Measurements from ENCODE around the gene CTSO. TPM values are rescaled to one million over a fixed set of nuclear protein-coding genes. Genes with fewer than 3 reads are reported as not detected.

CTSO gene
- total and polyA plus RNA-seq, 8 donors = 3.3 to 16.1 (median 8.5) TPM

GRCh38 chr4:155948541-155948940 lies 5.1 kb downstream of the CTSO start:
- TF ChIP-seq CTCF (IDR thresholded peaks at IDR 0.05) = no peak
- WGBS, 2 donors = 63 to 68% methylated on average over 1 of the region's 1 CpG
- Histone ChIP-seq H3K27me3 (no peaks in the 10 kb centered on the region), H3K4me3 (no peak overlapping the region), H3K27ac (no peak overlapping the region), H3K4me1 (peaks cover 0 to 9% (median 2%) of the 10 kb centered on the region in 3 donors), H3K36me3 (no peaks in the 10 kb centered on the region), H3K9me3 (no peaks in the 10 kb centered on the region)
- DNase-seq = no peak
- ATAC-seq = no peak
- intact Hi-C loops (cut with DNase I) = loop anchor here in 1 of 3 donors (10.0 kb wide), 1 partner anchor 124 kb away; no protein-coding TSS in a partner anchor
- no peak for FAIRE-seq

DNA sequence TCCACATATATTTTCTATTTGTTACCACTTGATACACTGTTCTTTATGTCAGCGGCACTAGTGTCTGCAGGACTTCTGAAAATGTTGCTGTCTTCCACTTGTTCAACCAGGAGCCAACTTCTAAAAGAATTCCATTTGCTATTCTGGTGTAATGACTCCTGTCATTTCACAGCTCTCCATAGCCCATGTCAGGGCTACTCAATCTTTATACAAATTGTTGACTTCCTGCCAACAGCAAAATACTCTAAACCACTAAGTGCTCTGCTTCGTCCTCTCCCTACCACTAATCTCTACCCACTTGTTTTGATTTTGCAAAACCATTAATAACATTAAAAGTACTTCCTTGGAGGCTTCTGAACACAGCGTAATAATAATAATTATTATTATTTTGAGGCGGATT lies 7.2 kb downstream of the CTSO start:
- no peak for ATAC-seq
- intact Hi-C loops (cut with DNase I) = loop anchor here in 1 of 3 donors (10.0 kb wide), 1 partner anchor 122 kb away; no protein-coding TSS in a partner anchor
- 49 to 57% methylated on average over 4 of the region's 4 CpGs for WGBS, 2 donors

GRCh38 chr4:155944516-155944915 lies 9.2 kb downstream of the CTSO start:
- Histone ChIP-seq H3K4me3 (no peak overlapping the region), H3K27me3 (no peaks in the 10 kb centered on the region), H3K4me1 (peaks cover 0 to 5% (median 4%) of the 10 kb centered on the region in 3 donors), H3K9me3 (no peaks in the 10 kb centered on the region), H3K36me3 (no peaks in the 10 kb centered on the region), H3K27ac (no peak overlapping the region)
- TF ChIP-seq CTCF (IDR thresholded peaks at IDR 0.05) = no peak
- no peak for DNase-seq
- WGBS, 2 donors = 70 to 75% methylated on average over 1 of the region's 1 CpG
- no peak for FAIRE-seq
- ATAC-seq = no peak
- intact Hi-C loops (cut with DNase I) = loop anchor here in 1 of 3 donors (10.0 kb wide), 1 partner anchor 120 kb away; no protein-coding TSS in a partner anchor

More for the DNA sequence above, 7.2 kb downstream of the CTSO start:
- peaks cover 0 to 5% (median 4%) of the 10 kb centered on the region in 3 donors for H3K4me1 ChIP-seq
- no peaks in the 10 kb centered on the region for H3K36me3 ChIP-seq
- TF ChIP-seq CTCF (IDR thresholded peaks at IDR 0.05) = no peak
- no peaks in the 10 kb centered on the region for H3K9me3 ChIP-seq
- no peak overlapping the region for H3K4me3 ChIP-seq
- no peaks in the 10 kb centered on the region for H3K27me3 ChIP-seq
- H3K27ac ChIP-seq = no peak overlapping the region
- FAIRE-seq = no peak
- DNase-seq = no peak

- DNase-seq (no peak), FAIRE-seq (no peak), ATAC-seq (no peak)
- H3K27ac ChIP-seq = no peak overlapping the region
- no peak for TF ChIP-seq CTCF (IDR thresholded peaks at IDR 0.05)
- intact Hi-C loops (cut with DNase I) = loop anchor here in 1 of 3 donors (10.0 kb wide), 1 partner anchor 119 kb away; no protein-coding TSS in a partner anchor
- H3K9me3 ChIP-seq = no peaks in the 10 kb centered on the region
- WGBS, 2 donors = 21 to 30% methylated on average over 3 of the region's 3 CpGs
- peaks cover 0 to 5% (median 4%) of the 10 kb centered on the region in 3 donors for H3K4me1 ChIP-seq
- H3K4me3 ChIP-seq = no peak overlapping the region
- H3K27me3 ChIP-seq = no peaks in the 10 kb centered on the region
- H3K36me3 ChIP-seq = no peaks in the 10 kb centered on the region
Measured at GRCh38 chr4:155943605-155944291, 9.9 kb downstream of the CTSO start.

- no peak for TF ChIP-seq CTCF (IDR thresholded peaks at IDR 0.05)
- intact Hi-C loops (cut with DNase I) = loop anchor here in 1 of 3 donors (10.0 kb wide), 1 partner anchor 117 kb away; no protein-coding TSS in a partner anchor
- ATAC-seq (no peak), FAIRE-seq (no peak), DNase-seq (no peak)
- no peak overlapping the region for H3K4me3 ChIP-seq
- WGBS, 2 donors = 90 to 94% methylated on average over 1 of the region's 1 CpG
- no peaks in the 10 kb centered on the region for H3K9me3 ChIP-seq
- peaks cover 0 to 5% (median 0%) of the 10 kb centered on the region in 3 donors for H3K36me3 ChIP-seq
- no peaks in the 10 kb centered on the region for H3K27me3 ChIP-seq
- no peak overlapping the region for H3K27ac ChIP-seq
- H3K4me1 ChIP-seq = peaks cover 0 to 5% (median 4%) of the 10 kb centered on the region in 3 donors
Measured at GRCh38 chr4:155941820-155942219, 11.8 kb downstream of the CTSO start.
